Epidermal melanocyte (primary cell): ENCODE results near the gene ZNF184.
"Not testable (repeated sequence)": the region's sequence is repeated elsewhere in the genome, so short reads cannot be mapped to it uniquely, and the experiment has no call there.

Experiments
- DNase-seq: peaks from one replicate; pipeline ENCODE4 v3.0.0; 2011; ENCODE audit warnings: low spot score; ENCODE audit not compliant: insufficient read length

Gene ZNF184

DNA sequence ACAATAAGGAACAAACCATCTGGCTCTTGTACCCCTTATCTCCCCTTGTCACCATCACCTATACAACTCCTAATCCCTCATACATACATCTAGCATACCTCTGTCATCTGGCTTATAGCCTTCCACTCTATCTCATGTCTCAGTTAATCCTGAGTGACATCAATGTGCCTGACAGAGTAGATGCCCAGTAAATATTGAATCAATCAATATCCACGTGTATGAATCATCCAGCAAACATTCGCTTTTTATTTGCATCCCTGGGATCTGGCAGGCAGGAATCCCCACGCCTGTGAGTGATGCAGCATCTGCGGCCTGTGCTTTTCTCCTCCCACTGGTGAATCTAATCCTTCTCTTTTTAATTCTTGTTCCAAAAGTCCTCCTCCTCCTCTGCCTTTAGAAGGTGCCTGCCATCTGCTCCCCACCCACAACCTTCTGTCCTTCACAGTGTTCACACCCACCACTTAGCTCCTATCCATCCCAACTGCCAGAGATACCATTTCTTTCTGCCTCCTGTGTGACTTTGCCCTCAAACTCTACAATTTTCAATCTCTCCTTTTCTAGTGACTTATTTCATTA, 46.8 kb downstream of the ZNF184 start:
- DNase-seq, result no peak

DNA sequence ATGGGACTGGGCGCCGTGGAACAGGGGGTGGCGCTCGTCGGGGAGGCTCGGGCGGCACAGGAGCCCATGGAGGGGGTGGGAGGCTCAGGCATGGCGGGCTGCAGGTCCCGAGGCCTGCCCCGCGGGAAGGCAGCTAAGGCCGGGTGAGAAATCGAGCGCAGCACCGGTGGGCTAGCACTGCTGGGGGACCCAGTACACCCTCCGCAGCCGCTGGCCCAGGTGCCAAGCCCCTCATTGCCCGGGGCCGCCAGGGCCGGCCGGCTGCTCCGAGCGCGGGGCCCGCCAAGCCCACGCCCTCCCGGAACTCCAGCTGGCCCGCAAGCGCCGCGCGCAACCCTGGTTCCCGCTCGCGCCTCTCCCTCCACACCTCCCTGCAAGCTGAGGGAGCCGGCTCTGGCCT, 48.1 kb downstream of the ZNF184 start:
- not testable (repeated sequence) for DNase-seq

DNA sequence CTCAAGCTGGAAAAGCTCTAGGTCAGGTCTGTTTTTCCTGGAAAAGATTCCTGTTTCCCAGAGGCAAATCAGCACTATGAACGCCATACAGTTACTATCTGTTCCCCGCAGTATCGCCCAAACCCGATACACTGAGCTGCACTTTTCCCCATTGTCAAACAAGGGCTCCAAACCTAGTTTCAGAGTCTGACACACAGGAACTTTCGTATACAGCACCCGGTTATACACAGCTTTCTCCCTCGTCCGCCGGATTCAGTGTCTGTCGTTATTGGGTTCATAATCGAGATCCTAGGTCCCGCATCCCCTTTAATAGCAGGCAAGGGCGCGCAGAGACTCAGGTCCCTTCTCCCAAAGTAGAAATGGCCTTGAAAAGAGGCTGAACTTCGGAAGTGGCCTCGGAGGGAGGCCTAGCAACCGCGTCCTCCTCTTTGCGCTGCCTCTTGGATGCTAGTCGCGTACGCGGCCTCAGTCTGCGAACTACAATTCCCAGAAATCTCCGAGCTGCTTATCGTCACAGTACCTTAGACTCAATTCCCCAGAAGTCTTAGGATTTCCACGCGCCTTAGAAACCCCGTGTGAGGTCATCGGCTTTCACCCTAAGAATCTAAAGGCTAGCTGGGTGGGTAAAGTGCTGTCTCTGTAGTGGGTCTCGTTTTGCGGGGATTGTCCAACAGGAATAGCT, 50.1 kb downstream of the ZNF184 start:
- no peak for DNase-seq

DNA sequence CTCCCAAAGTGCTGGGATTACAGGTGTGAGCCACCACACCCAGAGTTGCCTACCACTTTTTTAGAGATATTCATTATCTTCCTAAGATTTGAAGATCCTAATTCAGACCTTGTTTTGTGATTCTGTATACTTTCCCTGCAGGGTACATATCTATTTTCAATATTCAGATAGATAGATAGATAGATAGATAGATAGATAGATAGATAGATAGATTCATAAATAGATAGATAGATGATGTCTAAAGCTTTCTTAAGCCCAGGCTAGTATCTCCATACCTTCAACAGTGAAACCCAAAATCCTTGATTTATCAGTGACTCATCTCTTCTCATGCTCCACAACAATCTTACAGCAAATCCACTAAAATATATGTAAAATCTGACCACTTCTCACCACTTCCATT, 53.5 kb downstream of the ZNF184 start:
- no peak for DNase-seq

DNA sequence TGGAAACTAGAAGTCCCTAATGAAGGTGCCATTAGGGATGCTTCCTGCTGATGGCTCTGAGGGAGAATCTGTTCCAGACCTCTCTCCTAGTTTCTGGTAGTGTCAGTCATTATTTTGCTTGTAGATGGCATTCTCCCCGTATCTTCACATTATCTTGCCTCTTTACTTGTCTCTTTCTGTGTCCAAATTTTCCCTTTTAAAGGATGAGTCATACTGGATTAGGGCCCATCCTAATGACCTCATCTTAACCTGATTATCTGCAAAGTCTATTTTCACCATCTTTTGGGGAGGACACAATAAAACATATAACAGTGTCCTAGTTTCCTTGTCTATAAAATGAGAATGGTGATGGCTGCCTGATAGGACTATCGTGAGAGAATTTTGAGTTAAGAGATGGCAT, 57.0 kb downstream of the ZNF184 start:
- DNase-seq, result no peak

DNA sequence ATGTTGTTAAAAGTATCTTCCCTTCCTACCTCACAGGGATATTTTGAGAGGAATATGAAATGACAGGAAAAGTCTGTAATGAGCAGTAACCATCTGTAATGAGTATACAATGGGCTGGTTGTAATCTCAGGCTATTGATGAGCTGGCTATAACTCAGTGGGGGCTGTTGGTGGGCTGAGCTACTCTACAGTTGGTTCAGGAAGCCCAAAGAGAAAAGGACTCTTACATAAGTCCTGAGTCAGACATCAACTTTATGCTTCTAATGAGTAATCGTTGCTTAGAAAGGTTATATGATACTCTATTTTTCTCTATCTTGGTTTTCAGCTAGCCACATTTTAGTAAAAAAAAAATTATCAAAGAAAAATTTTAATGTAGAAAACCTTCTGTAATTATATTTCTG, 57.9 kb downstream of the ZNF184 start:
- DNase-seq, result no peak

DNA sequence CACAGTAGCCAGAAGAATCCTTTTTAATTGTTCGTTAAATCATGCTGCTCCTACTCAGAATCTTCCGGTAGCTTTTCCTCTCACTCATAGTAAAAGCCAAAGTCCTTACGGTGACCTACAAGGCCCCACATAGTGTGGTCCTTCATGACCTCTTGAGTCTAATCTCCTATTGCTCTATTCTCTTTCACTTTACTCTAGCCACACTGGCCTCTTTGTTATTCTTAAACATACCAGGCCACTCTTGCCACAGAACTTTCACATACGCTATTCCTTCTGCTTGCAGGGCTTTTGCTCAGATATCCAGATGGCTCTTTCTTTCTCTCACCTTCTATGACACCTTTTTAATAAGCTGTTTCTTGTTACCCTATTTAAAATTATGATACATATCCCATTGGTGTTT, 58.6 kb downstream of the ZNF184 start:
- DNase-seq, result no peak

DNA sequence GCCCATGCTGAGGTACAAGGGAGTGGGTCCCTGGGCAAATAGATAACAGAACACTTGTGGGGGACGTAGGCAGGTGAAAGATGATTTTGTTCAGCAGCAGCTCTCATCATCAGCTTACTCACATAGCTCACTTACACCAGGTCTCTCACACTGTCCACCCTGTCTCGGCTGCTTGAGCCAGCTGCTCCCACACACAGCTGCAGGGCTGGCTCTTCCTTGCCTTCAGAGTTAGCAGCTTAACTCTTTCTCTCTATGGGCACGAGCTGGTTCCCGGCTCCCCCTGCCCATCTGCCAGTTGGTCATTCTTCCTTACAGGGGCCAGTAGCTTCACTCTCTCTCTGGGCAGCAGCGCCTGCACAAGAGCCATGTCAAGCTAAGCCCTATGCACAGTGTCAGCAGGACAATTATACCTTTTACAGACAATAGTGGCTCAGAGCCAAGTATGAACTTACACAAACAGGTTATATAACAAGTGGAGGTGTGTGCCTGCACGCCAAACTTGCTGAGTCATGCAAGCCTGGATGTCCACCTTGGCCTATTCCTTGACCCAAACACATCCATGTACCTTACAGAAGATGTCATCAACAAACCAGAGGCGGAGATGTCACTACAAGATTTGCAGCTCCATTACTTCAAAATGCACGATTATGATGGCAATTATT, 65.6 kb downstream of the ZNF184 start:
- no peak for DNase-seq

DNA sequence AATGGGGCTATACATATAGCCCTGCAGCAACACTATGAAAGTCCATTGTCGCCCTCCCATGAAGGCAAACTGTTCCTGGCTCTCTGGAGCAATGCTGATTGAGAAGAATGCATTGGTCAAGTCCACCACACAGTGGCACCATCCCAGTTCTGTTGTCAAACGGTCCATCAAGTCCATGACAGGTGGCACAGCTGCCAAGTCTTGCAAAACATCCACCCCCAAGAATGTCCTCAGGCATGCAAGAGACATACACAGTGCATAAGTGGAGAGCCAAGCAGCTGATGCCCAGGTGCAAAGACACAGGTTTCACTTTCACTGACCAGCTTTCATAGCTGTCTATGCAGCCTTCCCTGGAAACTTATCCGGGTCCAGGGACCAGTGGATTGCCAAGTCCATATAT, 66.8 kb downstream of the ZNF184 start:
- no peak for DNase-seq

DNA sequence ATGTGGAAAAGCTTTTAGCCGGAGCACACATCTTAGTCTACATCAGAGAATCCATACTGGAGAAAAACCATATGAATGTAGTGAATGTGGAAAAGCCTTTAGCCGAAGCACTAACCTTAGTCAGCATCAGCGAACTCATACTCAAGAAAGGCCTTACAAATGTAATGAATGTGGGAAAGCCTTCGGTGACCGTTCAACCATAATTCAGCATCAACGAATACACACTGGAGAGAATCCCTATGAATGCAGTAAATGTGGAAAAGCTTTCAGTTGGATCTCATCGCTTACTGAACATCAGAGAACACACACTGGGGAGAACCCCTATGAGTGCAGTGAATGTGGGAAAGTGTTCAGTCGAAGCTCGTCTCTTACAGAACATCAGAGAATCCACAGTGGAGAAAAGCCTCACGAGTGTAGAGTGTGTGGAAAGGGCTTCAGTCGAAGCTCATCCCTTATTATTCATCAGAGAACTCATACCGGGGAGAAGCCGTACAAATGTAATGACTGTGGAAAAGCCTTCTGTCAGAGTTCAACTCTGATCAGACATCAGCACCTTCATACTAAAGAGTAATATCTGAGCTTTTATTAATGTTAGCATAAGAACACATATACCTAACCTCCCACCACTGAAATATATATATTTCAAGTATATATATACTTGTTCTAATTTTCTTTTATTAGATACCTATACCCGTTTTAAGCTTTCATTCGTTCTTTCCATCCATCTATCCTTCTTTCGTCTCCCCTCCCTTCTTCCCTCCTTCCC, 71.8 kb downstream of the ZNF184 start:
- no peak for DNase-seq
